GM18526 (cell line): ENCODE measurements around the gene SPATA33.

Source experiments
- POLR2A ChIP-seq: IDR thresholded peaks from 3 replicates; pipeline ENCODE4 v1.6.1; 2011; ENCODE audit not compliant: insufficient read length; ENCODE audit errors: extremely low read depth

The SPATA33 gene

DNA sequence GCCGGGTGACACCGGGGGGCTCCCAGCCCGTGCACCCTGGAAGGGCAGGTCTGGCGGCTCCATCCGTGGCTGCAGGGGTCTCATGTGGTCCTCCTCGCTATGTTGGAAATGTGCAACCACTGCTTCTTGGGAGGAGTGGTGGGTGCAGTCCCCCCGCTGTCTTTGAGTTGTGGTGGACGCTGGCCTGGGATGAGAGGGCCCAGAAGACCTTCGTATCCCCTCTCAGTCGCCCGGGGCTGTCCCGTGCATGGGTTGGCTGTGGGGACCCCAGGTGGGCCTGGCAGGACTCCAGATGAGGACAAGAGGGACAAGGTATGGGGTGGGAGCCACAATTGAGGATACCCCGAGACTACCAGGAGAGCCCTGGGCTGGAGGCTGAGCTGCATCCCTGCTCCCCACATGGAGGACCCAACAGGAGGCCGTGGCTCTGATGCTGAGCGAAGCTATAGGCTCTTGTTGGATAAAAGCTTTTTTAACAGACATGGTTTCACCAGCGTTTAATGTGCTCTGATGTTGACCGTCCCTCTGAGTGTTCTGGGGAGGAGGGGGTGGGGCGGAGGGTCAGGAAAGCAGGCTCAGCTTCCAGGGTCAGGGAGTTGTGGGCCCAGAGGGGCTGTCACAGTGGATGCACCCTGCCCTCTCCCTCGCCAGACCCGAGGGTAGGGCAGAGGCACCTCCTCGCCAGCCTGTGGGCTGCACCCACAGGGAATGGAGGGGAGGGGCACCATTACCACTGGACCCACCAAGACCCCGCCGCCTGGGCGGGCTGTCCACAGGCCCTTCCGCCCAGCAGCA lies 38.4 kb downstream of the SPATA33 start:
- no peak for TF ChIP-seq POLR2A

- TF ChIP-seq POLR2A, result no peak
Measured at GRCh38 chr16:89696670-89697128, 39.1 kb downstream of the SPATA33 start.

DNA sequence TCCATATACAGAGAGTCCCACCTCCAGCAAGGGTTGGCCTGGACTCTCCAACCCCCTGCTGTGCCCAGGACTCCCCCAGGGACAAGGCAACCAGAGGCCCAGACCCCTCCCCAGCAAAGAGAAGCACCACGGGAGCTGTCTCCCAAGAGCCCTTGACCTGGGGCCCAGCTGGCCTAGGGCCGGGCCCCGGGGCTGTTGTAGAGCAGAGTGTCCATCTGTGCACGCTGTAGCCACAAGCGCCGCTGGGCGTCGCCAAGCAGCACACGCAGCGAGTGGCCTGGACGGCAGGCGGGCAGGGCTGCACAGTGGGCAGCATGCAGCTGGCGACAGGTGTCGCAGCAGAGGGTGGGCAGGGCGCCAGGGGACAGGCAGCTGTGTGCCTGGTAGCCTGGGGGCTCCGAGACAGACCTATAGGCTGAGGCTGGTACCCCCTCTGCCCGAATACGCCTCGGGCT lies 39.6 kb downstream of the SPATA33 start:
- TF ChIP-seq POLR2A, result no peak

GRCh38 chr16:89697616-89698331 lies 40.1 kb downstream of the SPATA33 start:
- TF ChIP-seq POLR2A, result no peak

DNA sequence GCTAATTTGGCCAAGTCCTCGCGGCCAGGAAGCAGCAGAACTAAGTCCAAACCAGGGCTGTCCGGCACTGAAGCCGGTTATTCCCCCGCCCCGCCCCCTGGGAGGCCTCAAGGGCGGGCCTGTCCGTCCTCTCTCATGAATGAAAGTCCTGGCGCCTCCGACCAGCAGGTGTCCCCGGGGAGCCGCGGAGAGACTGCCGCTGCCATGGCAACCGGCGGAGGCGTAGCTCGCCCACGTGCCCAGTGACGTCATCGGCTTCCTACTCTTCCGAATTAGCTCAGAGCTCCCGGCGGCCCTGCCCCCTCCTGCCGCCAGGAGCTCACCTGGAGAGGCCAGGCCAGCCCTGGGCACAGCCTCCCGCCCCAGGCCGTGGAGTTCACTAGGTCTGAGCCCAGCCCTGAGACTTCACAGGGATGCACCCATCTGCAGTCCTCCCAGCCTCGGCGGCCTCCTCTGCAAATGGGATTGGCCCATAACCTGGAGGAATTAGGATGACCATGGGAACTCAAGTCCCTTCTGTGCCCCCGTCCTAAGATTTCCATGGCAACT lies 42.5 kb downstream of the SPATA33 start:
- no peak for TF ChIP-seq POLR2A

- no peak for TF ChIP-seq POLR2A
Measured at GRCh38 chr16:89700649-89701424, 43.2 kb downstream of the SPATA33 start.

GRCh38 chr16:89701425-89702406 lies 44.1 kb downstream of the SPATA33 start, which contains the start of gene SPATA2L:
SPATA2L (minus strand) TSS chr16:89701705; CDS start chr16:89701232, 473 bp downstream.
- TF ChIP-seq POLR2A, result peak; percentile 60

GRCh38 chr16:89704281-89704680 lies 46.6 kb downstream of the SPATA33 start:
- TF ChIP-seq POLR2A, result no peak

GRCh38 chr16:89705006-89705405 lies 47.4 kb downstream of the SPATA33 start:
- no peak for TF ChIP-seq POLR2A

- no peak for TF ChIP-seq POLR2A
Measured at GRCh38 chr16:89706518-89707260, 49.1 kb downstream of the SPATA33 start.

DNA sequence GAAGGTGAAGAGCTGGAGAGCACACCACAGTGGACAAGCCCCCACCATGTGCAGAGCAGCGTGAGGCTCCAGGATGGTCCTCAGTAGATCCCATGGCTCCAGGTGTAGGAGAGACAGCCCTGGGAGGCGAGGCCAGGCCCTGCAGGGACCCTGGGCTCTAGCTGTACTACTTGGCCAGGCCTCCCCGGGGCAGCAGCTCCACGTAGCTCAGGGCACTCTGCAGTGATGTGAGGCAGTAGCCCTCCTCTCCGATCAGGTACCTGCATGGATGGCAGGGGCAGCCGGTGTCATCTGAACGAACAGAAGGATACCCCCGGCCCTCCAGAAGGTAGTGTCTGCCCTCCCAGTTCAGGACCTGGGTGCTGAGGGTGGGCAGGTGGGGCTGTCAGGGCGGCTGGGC lies 50.1 kb downstream of the SPATA33 start:
- no peak for TF ChIP-seq POLR2A

DNA sequence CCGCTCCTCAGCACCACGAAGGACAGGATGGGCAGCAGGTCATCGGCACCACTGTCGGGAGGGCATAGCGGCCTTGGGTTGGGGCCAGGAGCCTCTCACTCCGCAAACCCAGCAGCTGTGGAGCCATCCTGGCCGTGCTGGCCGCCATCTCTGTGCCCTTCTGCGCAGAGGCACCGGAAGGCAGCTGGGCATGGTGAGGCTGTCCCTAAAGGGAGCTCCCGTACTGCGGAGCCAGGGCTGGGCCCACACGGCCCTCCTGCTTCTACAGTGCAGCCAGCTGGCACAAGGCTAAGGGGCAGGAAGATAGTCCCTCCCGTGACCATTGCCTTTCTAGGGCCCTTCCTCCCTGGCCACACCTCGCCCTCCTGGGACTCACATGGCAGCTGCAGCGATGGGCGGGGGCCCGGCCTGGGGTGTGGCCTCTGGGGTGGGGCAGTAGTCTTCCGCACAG lies 50.9 kb downstream of the SPATA33 start:
- TF ChIP-seq POLR2A, result no peak

GRCh38 chr16:89709166-89709565 lies 51.5 kb downstream of the SPATA33 start:
- no peak for TF ChIP-seq POLR2A
